ENCODE measurements around the gene NBAS. TPM values are rescaled to one million over a fixed set of nuclear protein-coding genes. Genes with fewer than 3 reads are reported as not detected.

Gene NBAS
- total and polyA plus RNA-seq, 2 of the 13 experiments (the other 11 are each of a cell fraction or from before 2014, with no cell fraction given): 33.6 to 58.7 TPM

DNA sequence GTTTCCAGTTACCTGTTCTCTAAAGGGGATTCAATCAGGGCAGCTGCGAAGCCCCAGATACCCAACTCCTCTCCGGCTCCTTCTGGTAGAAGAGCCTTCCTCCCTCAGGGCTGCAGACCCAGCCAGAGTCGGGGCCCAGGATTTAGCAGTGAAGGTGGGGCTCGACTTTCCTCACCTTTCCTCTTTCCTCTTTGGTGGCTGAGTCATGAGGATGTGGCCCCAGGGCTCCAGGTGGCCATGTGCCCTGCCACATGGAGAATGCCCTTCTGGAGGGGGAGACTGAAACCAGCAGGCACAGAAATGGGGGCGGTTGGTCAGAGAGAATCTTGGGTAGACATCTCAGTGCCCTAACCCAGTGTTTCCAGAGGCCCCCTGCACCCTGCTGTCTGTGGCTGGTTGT, 402.6 kb downstream of the NBAS start:
- BruUV-seq (replicated peaks): no TSS peak
- CTCF ChIA-PET (ENCODE audit: low intra/inter-chr PET ratio, low total read pairs): interaction anchor here (2.2 kb wide), 1 partner anchor 255 kb away, joined by 10 read pairs; no protein-coding TSS in a partner anchor
- intact Hi-C loops (cut with micrococcal nuclease; ENCODE audit: unreplicated experiment): loop anchor here (5.0 to 10.0 kb wide), 3 partner anchors 254 to 419 kb away; no protein-coding TSS in a partner anchor
- H4K20me1 ChIP-seq (ENCODE audit: insufficient read depth, low read length): no peaks in the 10 kb centered on the region
- no peaks in the 10 kb centered on the region for H3K79me2 ChIP-seq (ENCODE audit: insufficient read depth, low read length)
- DNase-seq (ENCODE audit: low spot score): no peak
- no peaks in the 10 kb centered on the region for H3K27me3 ChIP-seq (ENCODE audit: control insufficient read depth in 1 of 2, insufficient read depth in 2 of 2, low read length in 2 of 2)
- no peak overlapping the region for H3K4me3 ChIP-seq (replicated peaks in 1 of 3; ENCODE audit: insufficient read depth in 1 of 3, low read depth in 2 of 3, low read length in 3 of 3)
- no peaks in the 10 kb centered on the region for H3K36me3 ChIP-seq (replicated peaks in 1 of 2; ENCODE audit: control insufficient read depth in 1 of 2, insufficient read depth in 2 of 2, low read length in 2 of 2)
- H2AFZ ChIP-seq (ENCODE audit: low read length): no peak overlapping the region
- H3K27ac ChIP-seq (ENCODE audit: extremely low read length, insufficient read depth, low read length): no peak overlapping the region
- peaks cover 36% of the 10 kb centered on the region for H3K4me1 ChIP-seq (ENCODE audit: insufficient read depth, low read length)
- no peaks in the 10 kb centered on the region for H3K9me3 ChIP-seq (ENCODE audit: low read length)
- no peak overlapping the region for H3K9ac ChIP-seq (ENCODE audit: insufficient read depth, low read depth, low read length)
- in situ Hi-C loops (cut with HindIII; ENCODE audit: extremely low pct_ligation_motif_present, low pct_unique_long_range_greater_than_20kb): no loop called here
- no peak overlapping the region for H3K4me2 ChIP-seq (ENCODE audit: low read depth, low read length)
- POLR2A ChIA-PET: no interaction called here
- TF ChIP-seq ZNF235 (CRISPR knock-in tag; IDR thresholded peaks at IDR 0.05; ENCODE audit: borderline replicate concordance) (no peak), MNT (IDR thresholded peaks at IDR 0.05) (peak; percentile 47; the same call in 1 of the 2 replicates), ZNF33A (CRISPR knock-in tag; IDR thresholded peaks at IDR 0.05; ENCODE audit: borderline replicate concordance) (no peak), RARA (CRISPR knock-in tag; IDR thresholded peaks at IDR 0.05) (0 out of 2 replicates have a peak, but pooled peaks have one; percentile 0)
- FAIRE-seq: no peak
- WGBS (ENCODE audit: low lambda C conversion rate): 71% methylated on average over 5 of the region's 5 CpGs
- ATAC-seq: no peak

GRCh38 chr2:15158100-15158499, 403.0 kb downstream of the NBAS start:
- FAIRE-seq: no peak
- Histone ChIP-seq H3K4me1 (ENCODE audit: insufficient read depth, low read length) (peaks cover 36% of the 10 kb centered on the region), H3K27me3 (ENCODE audit: control insufficient read depth in 1 of 2, insufficient read depth in 2 of 2, low read length in 2 of 2) (no peaks in the 10 kb centered on the region), H3K4me3 (replicated peaks in 1 of 3; ENCODE audit: insufficient read depth in 1 of 3, low read depth in 2 of 3, low read length in 3 of 3) (no peak overlapping the region), H3K4me2 (ENCODE audit: low read depth, low read length) (no peak overlapping the region), H3K79me2 (ENCODE audit: insufficient read depth, low read length) (no peaks in the 10 kb centered on the region), H2AFZ (ENCODE audit: low read length) (no peak overlapping the region), H3K36me3 (replicated peaks in 1 of 2; ENCODE audit: control insufficient read depth in 1 of 2, insufficient read depth in 2 of 2, low read length in 2 of 2) (no peaks in the 10 kb centered on the region), H3K9me3 (ENCODE audit: low read length) (no peaks in the 10 kb centered on the region), H3K27ac (ENCODE audit: extremely low read length, insufficient read depth, low read length) (no peak overlapping the region), H3K9ac (ENCODE audit: insufficient read depth, low read depth, low read length) (no peak overlapping the region), H4K20me1 (ENCODE audit: insufficient read depth, low read length) (no peaks in the 10 kb centered on the region)
- POLR2A ChIA-PET: no interaction called here
- CTCF ChIA-PET (ENCODE audit: low intra/inter-chr PET ratio, low total read pairs): interaction anchor here (2.2 kb wide), 1 partner anchor 254 kb away, joined by 10 read pairs; no protein-coding TSS in a partner anchor
- in situ Hi-C loops (cut with HindIII; ENCODE audit: extremely low pct_ligation_motif_present, low pct_unique_long_range_greater_than_20kb) (no loop called here), intact Hi-C loops (cut with micrococcal nuclease; ENCODE audit: unreplicated experiment) (loop anchor here (5.0 to 10.0 kb wide), 3 partner anchors 253 to 419 kb away; no protein-coding TSS in a partner anchor)
- BruUV-seq (replicated peaks): no TSS peak
- DNase-seq (ENCODE audit: low spot score): no peak
- WGBS (ENCODE audit: low lambda C conversion rate): 42% methylated on average over 4 of the region's 4 CpGs
- ATAC-seq: no peak; the same call in 2 of the 3 replicates
- no peak for TF ChIP-seq ZNF589 (CRISPR knock-in tag; conservative IDR thresholded peaks at IDR 0.05)
- TF ChIP-seq PAF1 (CRISPR knock-in tag; IDR thresholded peaks at IDR 0.05): no peak
- no peak for TF ChIP-seq ZNF138 (CRISPR knock-in tag; IDR thresholded peaks at IDR 0.05; ENCODE audit: low read depth)
- TF ChIP-seq TBX2 (CRISPR knock-in tag; IDR thresholded peaks at IDR 0.05; ENCODE audit: borderline replicate concordance): 0 out of 2 replicates have a peak, but pooled peaks have one; percentile 23
- peak; percentile 34; the same call in 1 of the 2 replicates for TF ChIP-seq RARA (CRISPR knock-in tag; IDR thresholded peaks at IDR 0.05)
- no peak for TF ChIP-seq ZNF333 (CRISPR knock-in tag; IDR thresholded peaks at IDR 0.05; ENCODE audit: borderline replicate concordance)
- TF ChIP-seq ZNF687 (CRISPR knock-in tag; IDR thresholded peaks at IDR 0.05): no peak
- no peak for TF ChIP-seq SOX13 (IDR thresholded peaks at IDR 0.05)
- peak in 1 of 2 experiments; percentile 52; a peak in 1 of 4 replicates for TF ChIP-seq SOX13 (CRISPR knock-in tag; conservative IDR thresholded peaks at IDR 0.05 in 1 of 2, IDR thresholded peaks at IDR 0.05 in 1 of 2)

All from HepG2 (cell line).